ENCODE data around the gene BEND6.

BEND6 gene

GRCh38 chr6:56953597-56954402 lies 1.1 kb upstream of the BEND6 start:
- TF ChIP-seq MAX (IDR thresholded peaks at IDR 0.05; ENCODE audit: low read depth, low read length) (no peak), POLR2A (IDR thresholded peaks at IDR 0.05; ENCODE audit: extremely low read depth, insufficient read length) (no peak)
- TF ChIP-seq, protein P1, sequence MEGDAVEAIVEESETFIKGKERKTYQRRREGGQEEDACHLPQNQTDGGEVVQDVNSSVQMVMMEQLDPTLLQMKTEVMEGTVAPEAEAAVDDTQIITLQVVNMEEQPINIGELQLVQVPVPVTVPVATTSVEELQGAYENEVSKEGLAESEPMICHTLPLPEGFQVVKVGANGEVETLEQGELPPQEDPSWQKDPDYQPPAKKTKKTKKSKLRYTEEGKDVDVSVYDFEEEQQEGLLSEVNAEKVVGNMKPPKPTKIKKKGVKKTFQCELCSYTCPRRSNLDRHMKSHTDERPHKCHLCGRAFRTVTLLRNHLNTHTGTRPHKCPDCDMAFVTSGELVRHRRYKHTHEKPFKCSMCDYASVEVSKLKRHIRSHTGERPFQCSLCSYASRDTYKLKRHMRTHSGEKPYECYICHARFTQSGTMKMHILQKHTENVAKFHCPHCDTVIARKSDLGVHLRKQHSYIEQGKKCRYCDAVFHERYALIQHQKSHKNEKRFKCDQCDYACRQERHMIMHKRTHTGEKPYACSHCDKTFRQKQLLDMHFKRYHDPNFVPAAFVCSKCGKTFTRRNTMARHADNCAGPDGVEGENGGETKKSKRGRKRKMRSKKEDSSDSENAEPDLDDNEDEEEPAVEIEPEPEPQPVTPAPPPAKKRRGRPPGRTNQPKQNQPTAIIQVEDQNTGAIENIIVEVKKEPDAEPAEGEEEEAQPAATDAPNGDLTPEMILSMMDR (IDR thresholded peaks at IDR 0.05; ENCODE audit: low read depth, low read length) = no peak
- peak; percentile 52 for DNase-seq (ENCODE audit: low read depth)
- peak overlapping the region; percentile 70 for H3K4me3 ChIP-seq (ENCODE audit: low read depth, low read length)

GRCh38 chr6:56955171-56956155 lies 556 bp downstream of the BEND6 start:
- TF ChIP-seq POLR2A (IDR thresholded peaks at IDR 0.05; ENCODE audit: extremely low read depth, insufficient read length) (no peak), MYC (IDR thresholded peaks at IDR 0.05; ENCODE audit: low read depth, low read length) (peak; percentile 90), MAX (IDR thresholded peaks at IDR 0.05; ENCODE audit: low read depth, low read length) (peak; percentile 84)
- TF ChIP-seq, protein P1 (IDR thresholded peaks at IDR 0.05; ENCODE audit: low read depth, low read length) = peak; percentile 75
- H3K4me3 ChIP-seq (ENCODE audit: low read depth, low read length) = peak overlapping the region; percentile 75
- DNase-seq (ENCODE audit: low read depth) = peak; percentile 95

DNA sequence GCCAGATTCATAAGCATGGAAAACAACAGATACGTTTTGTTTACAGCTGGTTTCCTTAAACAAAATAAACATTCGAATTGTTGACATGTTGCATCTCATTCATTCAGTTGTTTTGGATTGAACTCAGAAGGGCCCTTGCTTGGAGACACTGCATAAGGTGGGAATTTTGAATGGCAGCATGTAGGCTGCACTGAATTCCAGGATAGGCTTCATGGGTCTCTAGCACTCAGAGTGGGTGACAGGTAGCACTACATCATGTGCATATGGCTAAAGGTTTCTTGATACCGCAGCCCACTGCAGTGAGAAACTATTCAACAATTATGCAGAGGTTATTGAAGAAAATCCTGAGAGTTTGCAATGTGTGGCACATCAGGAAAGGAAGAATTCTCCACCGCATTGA lies 1.6 kb downstream of the BEND6 start:
- H3K4me3 ChIP-seq (ENCODE audit: low read depth, low read length) = peak overlapping the region; percentile 75
- no peak for DNase-seq (ENCODE audit: low read depth)
- TF ChIP-seq MAX (IDR thresholded peaks at IDR 0.05; ENCODE audit: low read depth, low read length) (no peak), MYC (IDR thresholded peaks at IDR 0.05; ENCODE audit: low read depth, low read length) (no peak), POLR2A (IDR thresholded peaks at IDR 0.05; ENCODE audit: extremely low read depth, insufficient read length) (no peak)
- TF ChIP-seq, protein P1 (IDR thresholded peaks at IDR 0.05; ENCODE audit: low read depth, low read length) = no peak

DNA sequence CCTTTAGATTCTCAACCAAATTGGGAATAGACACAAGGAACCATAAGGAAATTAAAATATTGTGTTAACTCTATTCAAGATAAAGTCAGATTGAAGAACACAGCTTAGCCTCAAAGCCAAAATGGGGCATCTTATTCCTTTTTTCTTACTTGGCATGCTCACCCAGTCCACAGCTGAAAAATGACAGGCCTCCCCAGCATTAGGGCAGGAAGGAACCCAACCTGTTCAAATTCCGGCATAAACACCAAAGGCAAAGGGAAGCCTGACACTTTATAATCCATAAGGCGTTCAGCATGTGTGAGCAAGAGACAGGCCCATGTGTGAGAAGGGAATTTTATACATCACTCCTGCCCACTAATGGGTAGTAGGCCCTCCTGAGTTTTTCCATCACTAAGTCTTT lies 2.9 kb downstream of the BEND6 start:
- TF ChIP-seq POLR2A (IDR thresholded peaks at IDR 0.05; ENCODE audit: extremely low read depth, insufficient read length) = no peak
- no peak for TF ChIP-seq MYC (IDR thresholded peaks at IDR 0.05; ENCODE audit: low read depth, low read length)
- no peak for TF ChIP-seq MAX (IDR thresholded peaks at IDR 0.05; ENCODE audit: low read depth, low read length)
- TF ChIP-seq, protein P1 (IDR thresholded peaks at IDR 0.05; ENCODE audit: low read depth, low read length) = no peak
- H3K4me3 ChIP-seq (ENCODE audit: low read depth, low read length) = no peak overlapping the region
- no peak for DNase-seq (ENCODE audit: low read depth)

GRCh38 chr6:56958481-56958880 lies 3.6 kb downstream of the BEND6 start:
- DNase-seq (ENCODE audit: low read depth) = no peak
- no peak overlapping the region for H3K4me3 ChIP-seq (ENCODE audit: low read depth, low read length)
- TF ChIP-seq MAX (IDR thresholded peaks at IDR 0.05; ENCODE audit: low read depth, low read length) (no peak), MYC (IDR thresholded peaks at IDR 0.05; ENCODE audit: low read depth, low read length) (no peak), POLR2A (IDR thresholded peaks at IDR 0.05; ENCODE audit: extremely low read depth, insufficient read length) (no peak)
- TF ChIP-seq, protein P1 (IDR thresholded peaks at IDR 0.05; ENCODE audit: low read depth, low read length) = no peak
